Gastrocnemius medialis (tissue), 4 donors: Measurements from ENCODE around the gene ITPKB. TPM values are rescaled to one million over a fixed set of nuclear protein-coding genes. Genes with fewer than 3 reads are reported as not detected.
A peak's percentile ranks its signal among the peaks of the same experiment; 100 is the strongest.

ENCODE experiments used
- ATAC-seq, 2 donors: fragments of 150-250 bp; one replicate each; pipeline ENCODE4 v1.9.1; 2016
- DNase-seq, 2 donors: peaks; one replicate each; pipeline ENCODE4 v3.0.0-alpha.2; 2019
- H3K27ac ChIP-seq, 4 donors: fragments of 200-600 bp; sonication (generic); 1 replicate in 1 of 4; 2 replicates in 3 of 4; pipeline ENCODE4 v1.5.1; 2016 to 2018; ENCODE audit warnings: mild to moderate bottlenecking in 2 of 4, moderate library complexity in 1 of 4
- H3K27me3 ChIP-seq, 3 donors: fragments of 200-600 bp; sonication (generic) in 2 of 3; 1 replicate in 1 of 3; 2 replicates in 2 of 3; pipeline versions ENCODE4 v1.5.1 to v1.6.0; 2016 to 2019; ENCODE audit warnings: mild to moderate bottlenecking in 1 of 3, moderate library complexity in 1 of 3
- H3K36me3 ChIP-seq, 2 donors: fragments of 200-600 bp; sonication (generic) in 1 of 2; one replicate each; pipeline ENCODE4 v1.5.1; 2017 to 2018
- H3K4me1 ChIP-seq, 2 donors: fragments of 200-600 bp; sonication (generic) in 1 of 2; one replicate each; pipeline ENCODE4 v1.5.1; 2016 to 2017; ENCODE audit warnings: mild to moderate bottlenecking in 2 of 2
- H3K4me3 ChIP-seq, 4 donors: fragments of 200-600 bp; sonication (generic) in 3 of 4; 1 replicate in 1 of 4; 2 replicates in 3 of 4; pipeline ENCODE4 v1.5.1; 2016 to 2019; ENCODE audit warnings: mild to moderate bottlenecking in 2 of 4
- H3K9me3 ChIP-seq, 3 donors: fragments of 200-600 bp; sonication (generic) in 2 of 3; 1 replicate in 1 of 3; 2 replicates in 2 of 3; pipeline ENCODE4 v1.5.1; 2016 to 2019
- CTCF ChIP-seq, 5 experiments: fragments of 450-650 bp in 3 of 5; fragments of 200-600 bp in 2 of 5; sonication (generic) in 2 of 5; IDR thresholded peaks in 4 of 5; conservative IDR thresholded peaks in 1 of 5; 1 replicate in 4 of 5; 2 replicates in 1 of 5; pipeline ENCODE4 v1.5.1; 2016 to 2019; ENCODE audit warnings: antibody characterized with exemption in 5 of 5, mild to moderate bottlenecking in 3 of 5, moderate library complexity in 3 of 5
- POLR2A ChIP-seq, 2 donors: fragments of 450-650 bp; IDR thresholded peaks; one replicate each; pipeline ENCODE4 v1.6.1; 2017; ENCODE audit warnings: antibody characterized with exemption in 2 of 2, mild to moderate bottlenecking in 2 of 2, moderate library complexity in 2 of 2
- in situ Hi-C, 4 donors: fragments of 200-750 bp; cut with MboI; loops; one replicate each; pipeline versions ENCODE4 v1.15.0 to v1.8.0; 2017; ENCODE audit warnings: low sequenced_read_pairs in 4 of 4
- intact Hi-C: fragments of 100-400 bp; cut with DNase I; formaldehyde crosslinking; loops from one replicate; pipeline ENCODE4 v1.15.1; 2023; ENCODE audit warnings: low total_unique reads
- total RNA-seq, 4 donors: library from RNA; depleted of rRNA; stranded (reverse); fragments of >200 nt; gene quantifications; one replicate each; pipeline versions ENCODE4 v1.1.0 to v1.2.3, GENCODE V29; 2016

The ITPKB gene
- total RNA-seq, 4 donors from 2014 or later, result 7.1 to 13.9 (median 7.8) TPM

GRCh38 chr1:226681652-226682493 is 57.2 kb downstream of the ITPKB start:
- no peaks in the 10 kb centered on the region for H3K27me3 ChIP-seq

GRCh38 chr1:226680653-226681052 is 58.4 kb downstream of the ITPKB start:
- no peaks in the 10 kb centered on the region for H3K9me3 ChIP-seq
- no peak for ATAC-seq
- TF ChIP-seq CTCF (IDR thresholded peaks at IDR 0.05 in 4 of 5, conservative IDR thresholded peaks at IDR 0.05 in 1 of 5), result no peak
- no peak for TF ChIP-seq POLR2A (IDR thresholded peaks at IDR 0.05)
- H3K4me1 ChIP-seq, result peaks cover 71 to 94% of the 10 kb centered on the region in 2 donors
- in situ Hi-C loops, result no loop called here
- no peaks in the 10 kb centered on the region for H3K27me3 ChIP-seq
- intact Hi-C loops, result no loop called here
- no peaks in the 10 kb centered on the region for H3K36me3 ChIP-seq
- no peak for DNase-seq
- peak overlapping the region in 2 of 4 donors; percentile 60 to 71 for H3K4me3 ChIP-seq
- H3K27ac ChIP-seq, result peak overlapping the region; percentile 89 to 96 (median 94)

More at GRCh38 chr1:226681652-226682493, 57.2 kb downstream of the ITPKB start:
- no peak overlapping the region for H3K4me3 ChIP-seq
- H3K4me1 ChIP-seq, result peaks cover 70 to 94% of the 10 kb centered on the region in 2 donors
- DNase-seq (no peak), ATAC-seq (no peak)
- in situ Hi-C loops, result no loop called here
- H3K36me3 ChIP-seq, result no peaks in the 10 kb centered on the region
- intact Hi-C loops, result no loop called here
- TF ChIP-seq CTCF (IDR thresholded peaks at IDR 0.05 in 4 of 5, conservative IDR thresholded peaks at IDR 0.05 in 1 of 5), result no peak
- no peak for TF ChIP-seq POLR2A (IDR thresholded peaks at IDR 0.05)
- peak overlapping the region; percentile 8 to 95 (median 91) for H3K27ac ChIP-seq
- no peaks in the 10 kb centered on the region for H3K9me3 ChIP-seq

- ATAC-seq, result peak; percentile 60 to 61
- intact Hi-C loops, result no loop called here
- Histone ChIP-seq H3K27ac (peak overlapping the region; percentile 89 to 96 (median 94)), H3K27me3 (no peaks in the 10 kb centered on the region), H3K9me3 (no peaks in the 10 kb centered on the region), H3K36me3 (no peaks in the 10 kb centered on the region), H3K4me1 (peaks cover 65 to 93% of the 10 kb centered on the region in 2 donors), H3K4me3 (peak overlapping the region; percentile 60 to 71 (median 68))
- DNase-seq, result peak; percentile 79 to 81
- TF ChIP-seq POLR2A (IDR thresholded peaks at IDR 0.05) (peak; percentile 82 to 88), CTCF (IDR thresholded peaks at IDR 0.05 in 4 of 5, conservative IDR thresholded peaks at IDR 0.05 in 1 of 5) (no peak)
- in situ Hi-C loops, result no loop called here
These were observed 59.1 kb downstream of the ITPKB start for GRCh38 chr1:226679853-226680516.

- Histone ChIP-seq H3K27ac (peak overlapping the region; percentile 89 to 96 (median 94)), H3K27me3 (no peaks in the 10 kb centered on the region), H3K9me3 (no peaks in the 10 kb centered on the region), H3K4me3 (peak overlapping the region in 3 of 4 donors; percentile 60 to 71 (median 70)), H3K36me3 (no peaks in the 10 kb centered on the region), H3K4me1 (peaks cover 63 to 92% of the 10 kb centered on the region in 2 donors)
- intact Hi-C loops (no loop called here), in situ Hi-C loops (no loop called here)
- TF ChIP-seq POLR2A (IDR thresholded peaks at IDR 0.05) (no peak), CTCF (IDR thresholded peaks at IDR 0.05 in 4 of 5, conservative IDR thresholded peaks at IDR 0.05 in 1 of 5) (no peak)
- DNase-seq (no peak), ATAC-seq (no peak)
These were observed 59.8 kb downstream of the ITPKB start for GRCh38 chr1:226679262-226679661.
